MM.1S (cell line): Measurements from ENCODE around the gene IL4.

Experiments used
- CTCF ChIP-seq: fragments of 300-600 bp; sonication (generic); IDR thresholded peaks from 2 replicates; pipeline ENCODE4 v1.5.1; 2016; ENCODE audit warnings: antibody characterized with exemption, low read length, mixed read lengths
- EZH2 ChIP-seq: fragments of 300-600 bp; sonication (generic); optimal IDR thresholded peaks from 2 replicates; pipeline ENCODE3; 2017; ENCODE audit warnings: low read depth, mild to moderate bottlenecking, antibody characterized with exemption, low read length, mixed read lengths
- EZH2phosphoT487 ChIP-seq: fragments of 300-600 bp; sonication (generic); IDR thresholded peaks from 2 replicates; pipeline ENCODE4 v1.6.1; 2018; ENCODE audit warnings: antibody characterized with exemption, low read length

GRCh38 chr5:132677682-132678400 is 4.1 kb downstream of the IL4 start:
- TF ChIP-seq EZH2 (no peak), EZH2phosphoT487 (no peak), CTCF (no peak)
